ENCODE results near the gene AGMAT. TPM values are rescaled to one million over a fixed set of nuclear protein-coding genes. Genes with fewer than 3 reads are reported as not detected.

Gene AGMAT
- total RNA-seq, 1 donor from 2014 or later: 0.86 TPM

DNA sequence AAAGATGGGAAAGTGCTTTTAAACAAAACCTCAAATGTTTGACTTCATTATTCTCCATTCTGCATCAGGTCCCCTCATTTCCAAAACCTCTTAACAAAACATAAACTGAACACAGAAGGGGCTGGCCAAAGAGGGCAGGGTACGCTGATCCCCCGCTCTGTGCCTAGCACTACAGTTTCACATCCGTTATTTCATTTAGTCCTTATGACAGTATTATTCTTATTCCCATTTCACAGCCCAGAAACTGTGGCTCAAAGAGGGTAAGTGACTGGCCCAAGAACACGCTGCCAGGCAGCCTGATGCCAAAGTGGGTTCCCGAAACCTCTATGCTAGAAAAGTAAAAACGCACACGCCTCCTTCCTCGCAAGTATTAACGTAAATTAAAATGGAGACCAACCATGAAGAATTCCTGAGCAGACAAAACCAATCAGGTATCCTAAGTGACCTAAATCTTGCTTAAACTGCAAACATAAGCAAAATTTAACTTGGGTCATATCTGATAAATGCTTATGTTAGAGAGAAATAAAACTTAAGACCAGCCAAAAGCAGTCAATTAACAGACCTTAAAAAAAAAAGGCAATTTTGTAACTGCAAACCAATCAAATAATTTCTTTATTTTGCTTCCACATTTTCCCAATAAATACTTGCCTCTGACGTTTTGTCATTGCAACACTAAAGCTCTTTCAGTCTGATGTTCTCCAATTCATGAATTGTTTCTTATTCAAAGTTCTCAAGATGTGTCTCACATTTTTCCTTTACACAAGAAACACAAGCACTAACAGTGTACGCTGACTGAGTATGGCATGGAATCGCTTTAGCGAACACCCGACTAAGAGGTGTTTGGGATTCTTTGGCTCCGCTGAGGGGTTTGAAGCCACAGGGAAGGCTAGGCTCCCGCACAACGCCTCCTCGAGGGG is 61.5 kb downstream of the AGMAT start:
- Histone ChIP-seq H2AFZ (replicated peaks) (peak overlapping the region; percentile 60), H3K27ac (peak overlapping the region; percentile 81), H3F3A (ENCODE audit: low read depth) (peaks cover 33% of the 10 kb centered on the region), H3K36me3 (no peaks in the 10 kb centered on the region), H3K4me1 (peaks cover 26% of the 10 kb centered on the region), H3K4me2 (peak overlapping the region; percentile 81), H3K79me2 (ENCODE audit: low read depth) (peaks cover 26% of the 10 kb centered on the region), H3K4me3 (peak overlapping the region; percentile 61), H3K9ac (peak overlapping the region; percentile 63), H3K27me3 (no peaks in the 10 kb centered on the region), H4K20me1 (ENCODE audit: low read depth) (peaks cover 16% of the 10 kb centered on the region), H3K9me3 (ENCODE audit: low read depth) (no peaks in the 10 kb centered on the region)
- Mint-ChIP-seq H3K27me3 (ENCODE audit: insufficient read depth, low read depth) (no peaks in the 10 kb centered on the region), H3K9me3 (no peaks in the 10 kb centered on the region), H3K36me3 (no peaks in the 10 kb centered on the region), H3K4me3 (peak overlapping the region; percentile 89), H3K4me1 (peaks cover 41% of the 10 kb centered on the region), H3K27ac (no peak overlapping the region)
- no peak for DNase-seq (ENCODE audit: low spot score)
- no peak for TF ChIP-seq EZH2 (IDR thresholded peaks at IDR 0.05)
- TF ChIP-seq, protein P1, sequence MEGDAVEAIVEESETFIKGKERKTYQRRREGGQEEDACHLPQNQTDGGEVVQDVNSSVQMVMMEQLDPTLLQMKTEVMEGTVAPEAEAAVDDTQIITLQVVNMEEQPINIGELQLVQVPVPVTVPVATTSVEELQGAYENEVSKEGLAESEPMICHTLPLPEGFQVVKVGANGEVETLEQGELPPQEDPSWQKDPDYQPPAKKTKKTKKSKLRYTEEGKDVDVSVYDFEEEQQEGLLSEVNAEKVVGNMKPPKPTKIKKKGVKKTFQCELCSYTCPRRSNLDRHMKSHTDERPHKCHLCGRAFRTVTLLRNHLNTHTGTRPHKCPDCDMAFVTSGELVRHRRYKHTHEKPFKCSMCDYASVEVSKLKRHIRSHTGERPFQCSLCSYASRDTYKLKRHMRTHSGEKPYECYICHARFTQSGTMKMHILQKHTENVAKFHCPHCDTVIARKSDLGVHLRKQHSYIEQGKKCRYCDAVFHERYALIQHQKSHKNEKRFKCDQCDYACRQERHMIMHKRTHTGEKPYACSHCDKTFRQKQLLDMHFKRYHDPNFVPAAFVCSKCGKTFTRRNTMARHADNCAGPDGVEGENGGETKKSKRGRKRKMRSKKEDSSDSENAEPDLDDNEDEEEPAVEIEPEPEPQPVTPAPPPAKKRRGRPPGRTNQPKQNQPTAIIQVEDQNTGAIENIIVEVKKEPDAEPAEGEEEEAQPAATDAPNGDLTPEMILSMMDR (IDR thresholded peaks at IDR 0.05): no peak

DNA sequence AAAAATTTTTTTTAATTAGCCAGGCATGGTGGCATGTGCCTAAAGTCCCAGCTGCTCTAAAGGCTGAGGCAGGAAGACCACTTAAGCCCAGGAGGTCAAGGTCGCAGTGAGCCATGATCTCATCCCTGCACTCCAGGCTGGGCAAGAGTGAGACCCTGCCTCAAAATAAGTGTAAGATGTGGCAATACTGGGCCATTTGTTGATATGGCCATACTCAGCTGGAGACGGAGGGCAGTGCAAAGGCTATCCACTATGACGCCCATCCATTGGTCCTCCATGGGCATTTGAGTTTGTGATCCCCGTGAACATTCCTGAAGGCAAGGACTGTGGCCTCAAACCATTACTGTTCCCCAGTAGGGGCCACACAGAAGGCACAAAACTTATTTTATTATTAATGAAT is 62.3 kb downstream of the AGMAT start:
- DNase-seq (ENCODE audit: low spot score): no peak
- H3F3A ChIP-seq (ENCODE audit: low read depth): peaks cover 33% of the 10 kb centered on the region
- Mint-ChIP-seq H3K27ac (no peak overlapping the region), H3K4me3 (peak overlapping the region; percentile 89), H3K9me3 (no peaks in the 10 kb centered on the region), H3K36me3 (no peaks in the 10 kb centered on the region), H3K27me3 (ENCODE audit: insufficient read depth, low read depth) (no peaks in the 10 kb centered on the region), H3K4me1 (peaks cover 36% of the 10 kb centered on the region)
- peaks cover 22% of the 10 kb centered on the region for H3K4me1 ChIP-seq
- no peaks in the 10 kb centered on the region for H3K36me3 ChIP-seq
- H3K79me2 ChIP-seq (ENCODE audit: low read depth): peaks cover 18% of the 10 kb centered on the region
- no peaks in the 10 kb centered on the region for H3K9me3 ChIP-seq (ENCODE audit: low read depth)
- H3K4me3 ChIP-seq: no peak overlapping the region
- H2AFZ ChIP-seq (replicated peaks): no peak overlapping the region
- no peaks in the 10 kb centered on the region for H3K27me3 ChIP-seq
- H3K27ac ChIP-seq: no peak overlapping the region
- H4K20me1 ChIP-seq (ENCODE audit: low read depth): peaks cover 8% of the 10 kb centered on the region
- H3K4me2 ChIP-seq: no peak overlapping the region
- TF ChIP-seq EZH2phosphoT487 (IDR thresholded peaks at IDR 0.05) (no peak), EZH2 (IDR thresholded peaks at IDR 0.05) (no peak)
- TF ChIP-seq, protein P1 (IDR thresholded peaks at IDR 0.05): no peak
- H3K9ac ChIP-seq: no peak overlapping the region

Small RNA genes within 50 kb of the gene (small RNA-seq; reads per million reads assigned to genes)
- gene CD24P1 (not detected), gene RNU7-179P (not detected), gene SCARNA21B (0.23 reads per million, percentile 7 among the genes with 10 or more reads in this experiment)

Other genes starting within 250 kb of the AGMAT start
- gene EFHD2, start 175.2 kb downstream of the AGMAT start, total RNA-seq (ENCODE audit: low replicate concordance): 6.5 and 14.5 TPM in 2 replicates
- gene CTRC, start 146.6 kb downstream of the AGMAT start, total RNA-seq (ENCODE audit: low replicate concordance): not detected in 2 replicates
- not detected in 2 replicates for gene CELA2A, start 128.3 kb downstream of the AGMAT start, total RNA-seq (ENCODE audit: low replicate concordance)
- gene CELA2B, start 108.9 kb downstream of the AGMAT start, total RNA-seq (ENCODE audit: low replicate concordance): not detected in 2 replicates
- 12.4 and 18.2 TPM in 2 replicates for gene CASP9, start 60.8 kb downstream of the AGMAT start, total RNA-seq (ENCODE audit: low replicate concordance)
- 24.2 and 33.6 TPM in 2 replicates for gene DNAJC16, start 58.2 kb downstream of the AGMAT start, total RNA-seq (ENCODE audit: low replicate concordance)
- 23.3 and 23.8 TPM in 2 replicates for gene DDI2, start 32.4 kb upstream of the AGMAT start, total RNA-seq (ENCODE audit: low replicate concordance)
- gene PLEKHM2, start 99.3 kb upstream of the AGMAT start, total RNA-seq (ENCODE audit: low replicate concordance): 16.7 and 42.2 TPM in 2 replicates
- 0.34 and 2.2 TPM in 2 replicates for gene SLC25A34, start 151.2 kb upstream of the AGMAT start, total RNA-seq (ENCODE audit: low replicate concordance)
- gene TMEM82, start 157.4 kb upstream of the AGMAT start, total RNA-seq (ENCODE audit: low replicate concordance): 0.56 TPM in 1 of 2 replicates, not detected in the other
- 4.7 and 13.0 TPM in 2 replicates for gene FBLIM1, start 173.7 kb upstream of the AGMAT start, total RNA-seq (ENCODE audit: low replicate concordance)
- gene UQCRHL, start 222.6 kb upstream of the AGMAT start, total RNA-seq (ENCODE audit: low replicate concordance): 2.8 and 4.8 TPM in 2 replicates

All from neural progenitor cell (in vitro differentiated cells).